ENCODE results near the gene SALL1. TPM values are rescaled to one million over a fixed set of nuclear protein-coding genes. Genes with fewer than 3 reads are reported as not detected.

Gene SALL1
- total and polyA plus RNA-seq, 2 of the 13 experiments (the other 11 are each of a cell fraction or from before 2014, with no cell fraction given): 6.6 to 12.3 TPM

DNA sequence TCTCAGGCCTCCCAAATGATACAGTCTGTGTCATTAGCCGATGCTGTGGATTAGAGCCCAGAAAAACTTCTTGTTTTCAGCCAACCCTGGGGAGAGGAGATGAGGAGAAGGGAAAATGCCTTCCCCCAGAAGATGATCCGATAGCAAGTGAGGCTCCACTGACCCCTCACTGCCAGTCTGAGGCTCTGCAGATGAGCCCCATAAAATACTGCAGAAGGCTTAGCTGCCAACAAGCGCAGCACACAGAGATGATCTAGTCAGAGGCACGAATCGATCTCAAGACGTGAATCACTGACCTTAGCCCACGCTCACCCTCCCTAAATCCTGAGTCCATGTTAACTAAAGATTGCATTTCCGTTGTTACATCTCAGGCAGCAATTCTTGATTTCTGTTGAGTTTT is 31.5 kb downstream of the SALL1 start (continued):
- TF ChIP-seq, protein P1, sequence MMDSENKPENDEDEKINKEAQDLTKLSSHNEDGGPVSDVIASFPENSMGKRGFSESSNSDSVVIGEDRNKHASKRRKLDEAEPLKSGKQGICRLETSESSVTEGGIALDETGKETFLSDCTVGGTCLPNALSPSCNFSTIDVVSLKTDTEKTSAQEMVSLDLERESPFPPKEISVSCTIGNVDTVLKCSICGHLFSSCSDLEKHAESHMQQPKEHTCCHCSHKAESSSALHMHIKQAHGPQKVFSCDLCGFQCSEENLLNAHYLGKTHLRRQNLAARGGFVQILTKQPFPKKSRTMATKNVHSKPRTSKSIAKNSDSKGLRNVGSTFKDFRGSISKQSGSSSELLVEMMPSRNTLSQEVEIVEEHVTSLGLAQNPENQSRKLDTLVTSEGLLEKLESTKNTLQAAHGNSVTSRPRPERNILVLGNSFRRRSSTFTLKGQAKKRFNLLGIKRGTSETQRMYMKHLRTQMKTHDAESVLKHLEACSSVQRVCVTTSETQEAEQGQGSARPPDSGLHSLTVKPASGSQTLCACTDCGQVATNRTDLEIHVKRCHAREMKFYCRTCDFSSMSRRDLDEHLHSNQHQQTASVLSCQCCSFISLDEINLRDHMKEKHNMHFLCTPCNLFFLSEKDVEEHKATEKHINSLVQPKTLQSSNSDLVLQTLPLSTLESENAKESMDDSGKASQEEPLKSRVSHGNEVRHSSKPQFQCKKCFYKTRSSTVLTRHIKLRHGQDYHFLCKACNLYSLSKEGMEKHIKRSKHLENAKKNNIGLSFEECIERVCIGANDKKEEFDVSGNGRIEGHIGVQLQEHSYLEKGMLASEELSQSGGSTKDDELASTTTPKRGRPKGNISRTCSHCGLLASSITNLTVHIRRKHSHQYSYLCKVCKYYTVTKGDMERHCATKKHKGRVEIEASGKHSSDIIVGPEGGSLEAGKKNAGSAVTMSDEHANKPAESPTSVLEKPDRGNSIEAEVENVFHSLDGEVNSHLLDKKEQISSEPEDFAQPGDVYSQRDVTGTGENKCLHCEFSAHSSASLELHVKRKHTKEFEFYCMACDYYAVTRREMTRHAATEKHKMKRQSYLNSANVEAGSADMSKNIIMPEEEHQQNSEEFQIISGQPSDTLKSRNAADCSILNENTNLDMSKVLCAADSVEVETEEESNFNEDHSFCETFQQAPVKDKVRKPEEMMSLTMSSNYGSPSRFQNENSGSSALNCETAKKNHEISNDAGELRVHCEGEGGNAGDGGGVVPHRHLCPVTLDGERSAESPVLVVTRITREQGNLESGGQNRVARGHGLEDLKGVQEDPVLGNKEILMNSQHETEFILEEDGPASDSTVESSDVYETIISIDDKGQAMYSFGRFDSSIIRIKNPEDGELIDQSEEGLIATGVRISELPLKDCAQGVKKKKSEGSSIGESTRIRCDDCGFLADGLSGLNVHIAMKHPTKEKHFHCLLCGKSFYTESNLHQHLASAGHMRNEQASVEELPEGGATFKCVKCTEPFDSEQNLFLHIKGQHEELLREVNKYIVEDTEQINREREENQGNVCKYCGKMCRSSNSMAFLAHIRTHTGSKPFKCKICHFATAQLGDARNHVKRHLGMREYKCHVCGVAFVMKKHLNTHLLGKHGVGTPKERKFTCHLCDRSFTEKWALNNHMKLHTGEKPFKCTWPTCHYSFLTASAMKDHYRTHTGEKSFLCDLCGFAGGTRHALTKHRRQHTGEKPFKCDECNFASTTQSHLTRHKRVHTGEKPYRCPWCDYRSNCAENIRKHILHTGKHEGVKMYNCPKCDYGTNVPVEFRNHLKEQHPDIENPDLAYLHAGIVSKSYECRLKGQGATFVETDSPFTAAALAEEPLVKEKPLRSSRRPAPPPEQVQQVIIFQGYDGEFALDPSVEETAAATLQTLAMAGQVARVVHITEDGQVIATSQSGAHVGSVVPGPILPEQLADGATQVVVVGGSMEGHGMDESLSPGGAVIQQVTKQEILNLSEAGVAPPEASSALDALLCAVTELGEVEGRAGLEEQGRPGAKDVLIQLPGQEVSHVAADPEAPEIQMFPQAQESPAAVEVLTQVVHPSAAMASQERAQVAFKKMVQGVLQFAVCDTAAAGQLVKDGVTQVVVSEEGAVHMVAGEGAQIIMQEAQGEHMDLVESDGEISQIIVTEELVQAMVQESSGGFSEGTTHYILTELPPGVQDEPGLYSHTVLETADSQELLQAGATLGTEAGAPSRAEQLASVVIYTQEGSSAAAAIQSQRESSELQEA (CRISPR knock-in tag; IDR thresholded peaks at IDR 0.05; ENCODE audit: not compliant biosample characterization): no peak
- TF ChIP-seq ZNF720 (CRISPR knock-in tag; IDR thresholded peaks at IDR 0.05) (no peak), ZNF777 (CRISPR knock-in tag; IDR thresholded peaks at IDR 0.05) (no peak), RARG (CRISPR knock-in tag; IDR thresholded peaks at IDR 0.05; ENCODE audit: low read depth) (no peak), ZNF260 (CRISPR knock-in tag; IDR thresholded peaks at IDR 0.05; ENCODE audit: borderline replicate concordance, low read depth) (no peak), ZNF329 (CRISPR knock-in tag; IDR thresholded peaks at IDR 0.05; ENCODE audit: low read depth) (peak; percentile 64; the same call in 1 of the 2 replicates)
- TF ChIP-seq, protein P2, sequence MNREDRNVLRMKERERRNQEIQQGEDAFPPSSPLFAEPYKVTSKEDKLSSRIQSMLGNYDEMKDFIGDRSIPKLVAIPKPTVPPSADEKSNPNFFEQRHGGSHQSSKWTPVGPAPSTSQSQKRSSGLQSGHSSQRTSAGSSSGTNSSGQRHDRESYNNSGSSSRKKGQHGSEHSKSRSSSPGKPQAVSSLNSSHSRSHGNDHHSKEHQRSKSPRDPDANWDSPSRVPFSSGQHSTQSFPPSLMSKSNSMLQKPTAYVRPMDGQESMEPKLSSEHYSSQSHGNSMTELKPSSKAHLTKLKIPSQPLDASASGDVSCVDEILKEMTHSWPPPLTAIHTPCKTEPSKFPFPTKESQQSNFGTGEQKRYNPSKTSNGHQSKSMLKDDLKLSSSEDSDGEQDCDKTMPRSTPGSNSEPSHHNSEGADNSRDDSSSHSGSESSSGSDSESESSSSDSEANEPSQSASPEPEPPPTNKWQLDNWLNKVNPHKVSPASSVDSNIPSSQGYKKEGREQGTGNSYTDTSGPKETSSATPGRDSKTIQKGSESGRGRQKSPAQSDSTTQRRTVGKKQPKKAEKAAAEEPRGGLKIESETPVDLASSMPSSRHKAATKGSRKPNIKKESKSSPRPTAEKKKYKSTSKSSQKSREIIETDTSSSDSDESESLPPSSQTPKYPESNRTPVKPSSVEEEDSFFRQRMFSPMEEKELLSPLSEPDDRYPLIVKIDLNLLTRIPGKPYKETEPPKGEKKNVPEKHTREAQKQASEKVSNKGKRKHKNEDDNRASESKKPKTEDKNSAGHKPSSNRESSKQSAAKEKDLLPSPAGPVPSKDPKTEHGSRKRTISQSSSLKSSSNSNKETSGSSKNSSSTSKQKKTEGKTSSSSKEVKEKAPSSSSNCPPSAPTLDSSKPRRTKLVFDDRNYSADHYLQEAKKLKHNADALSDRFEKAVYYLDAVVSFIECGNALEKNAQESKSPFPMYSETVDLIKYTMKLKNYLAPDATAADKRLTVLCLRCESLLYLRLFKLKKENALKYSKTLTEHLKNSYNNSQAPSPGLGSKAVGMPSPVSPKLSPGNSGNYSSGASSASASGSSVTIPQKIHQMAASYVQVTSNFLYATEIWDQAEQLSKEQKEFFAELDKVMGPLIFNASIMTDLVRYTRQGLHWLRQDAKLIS (CRISPR knock-in tag; IDR thresholded peaks at IDR 0.05): no peak
- TF ChIP-seq, protein P3, sequence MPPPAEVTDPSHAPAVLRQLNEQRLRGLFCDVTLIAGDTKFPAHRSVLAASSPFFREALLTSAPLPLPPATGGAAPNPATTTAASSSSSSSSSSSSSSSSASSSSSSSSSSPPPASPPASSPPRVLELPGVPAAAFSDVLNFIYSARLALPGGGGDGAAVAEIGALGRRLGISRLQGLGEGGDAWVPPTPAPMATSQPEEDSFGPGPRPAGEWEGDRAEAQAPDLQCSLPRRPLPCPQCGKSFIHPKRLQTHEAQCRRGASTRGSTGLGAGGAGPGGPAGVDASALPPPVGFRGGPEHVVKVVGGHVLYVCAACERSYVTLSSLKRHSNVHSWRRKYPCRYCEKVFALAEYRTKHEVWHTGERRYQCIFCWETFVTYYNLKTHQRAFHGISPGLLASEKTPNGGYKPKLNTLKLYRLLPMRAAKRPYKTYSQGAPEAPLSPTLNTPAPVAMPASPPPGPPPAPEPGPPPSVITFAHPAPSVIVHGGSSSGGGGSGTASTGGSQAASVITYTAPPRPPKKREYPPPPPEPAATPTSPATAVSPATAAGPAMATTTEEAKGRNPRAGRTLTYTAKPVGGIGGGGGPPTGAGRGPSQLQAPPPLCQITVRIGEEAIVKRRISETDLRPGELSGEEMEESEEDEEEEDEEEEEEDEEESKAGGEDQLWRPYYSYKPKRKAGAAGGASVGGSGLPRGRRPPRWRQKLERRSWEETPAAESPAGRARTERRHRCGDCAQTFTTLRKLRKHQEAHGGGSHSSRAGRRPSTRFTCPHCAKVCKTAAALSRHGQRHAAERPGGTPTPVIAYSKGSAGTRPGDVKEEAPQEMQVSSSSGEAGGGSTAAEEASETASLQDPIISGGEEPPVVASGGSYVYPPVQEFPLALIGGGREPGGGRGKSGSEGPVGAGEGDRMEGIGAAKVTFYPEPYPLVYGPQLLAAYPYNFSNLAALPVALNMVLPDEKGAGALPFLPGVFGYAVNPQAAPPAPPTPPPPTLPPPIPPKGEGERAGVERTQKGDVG (CRISPR knock-in tag; IDR thresholded peaks at IDR 0.05; ENCODE audit: borderline replicate concordance): no peak
- TF ChIP-seq, protein P4, sequence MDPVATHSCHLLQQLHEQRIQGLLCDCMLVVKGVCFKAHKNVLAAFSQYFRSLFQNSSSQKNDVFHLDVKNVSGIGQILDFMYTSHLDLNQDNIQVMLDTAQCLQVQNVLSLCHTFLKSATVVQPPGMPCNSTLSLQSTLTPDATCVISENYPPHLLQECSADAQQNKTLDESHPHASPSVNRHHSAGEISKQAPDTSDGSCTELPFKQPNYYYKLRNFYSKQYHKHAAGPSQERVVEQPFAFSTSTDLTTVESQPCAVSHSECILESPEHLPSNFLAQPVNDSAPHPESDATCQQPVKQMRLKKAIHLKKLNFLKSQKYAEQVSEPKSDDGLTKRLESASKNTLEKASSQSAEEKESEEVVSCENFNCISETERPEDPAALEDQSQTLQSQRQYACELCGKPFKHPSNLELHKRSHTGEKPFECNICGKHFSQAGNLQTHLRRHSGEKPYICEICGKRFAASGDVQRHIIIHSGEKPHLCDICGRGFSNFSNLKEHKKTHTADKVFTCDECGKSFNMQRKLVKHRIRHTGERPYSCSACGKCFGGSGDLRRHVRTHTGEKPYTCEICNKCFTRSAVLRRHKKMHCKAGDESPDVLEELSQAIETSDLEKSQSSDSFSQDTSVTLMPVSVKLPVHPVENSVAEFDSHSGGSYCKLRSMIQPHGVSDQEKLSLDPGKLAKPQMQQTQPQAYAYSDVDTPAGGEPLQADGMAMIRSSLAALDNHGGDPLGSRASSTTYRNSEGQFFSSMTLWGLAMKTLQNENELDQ (CRISPR knock-in tag; IDR thresholded peaks at IDR 0.05; ENCODE audit: borderline replicate concordance): no peak

All from HepG2 (cell line).